T-helper 9 cell (primary cell): ENCODE results near the gene CBX2.
"Not testable (repeated sequence)": the region's sequence is repeated elsewhere in the genome, so short reads cannot be mapped to it uniquely, and the experiment has no call there.

Experiments
- DNase-seq: peaks from one replicate; pipeline ENCODE4 v3.0.0-alpha.2; 2020

The CBX2 gene

DNA sequence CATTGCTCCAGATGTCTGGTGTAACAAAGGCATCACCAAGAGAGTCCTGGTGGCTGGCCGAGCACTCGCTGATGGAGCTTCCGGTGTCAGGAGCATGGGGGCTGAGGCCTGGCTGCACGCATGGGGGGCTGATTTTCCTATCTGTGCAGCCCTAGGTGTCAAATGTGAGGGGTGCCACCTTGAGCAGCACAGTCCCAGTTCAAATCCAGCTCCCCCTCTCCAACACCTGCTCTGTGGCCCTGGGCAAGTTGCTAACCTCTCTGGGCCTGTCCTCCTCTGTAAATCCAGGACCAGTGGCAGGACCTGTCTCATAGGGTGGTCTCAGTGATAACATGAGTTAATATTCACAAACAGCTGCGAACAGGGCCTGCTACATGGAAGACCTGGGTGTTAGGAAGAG lies 34.3 kb upstream of the CBX2 start:
- DNase-seq: no peak

DNA sequence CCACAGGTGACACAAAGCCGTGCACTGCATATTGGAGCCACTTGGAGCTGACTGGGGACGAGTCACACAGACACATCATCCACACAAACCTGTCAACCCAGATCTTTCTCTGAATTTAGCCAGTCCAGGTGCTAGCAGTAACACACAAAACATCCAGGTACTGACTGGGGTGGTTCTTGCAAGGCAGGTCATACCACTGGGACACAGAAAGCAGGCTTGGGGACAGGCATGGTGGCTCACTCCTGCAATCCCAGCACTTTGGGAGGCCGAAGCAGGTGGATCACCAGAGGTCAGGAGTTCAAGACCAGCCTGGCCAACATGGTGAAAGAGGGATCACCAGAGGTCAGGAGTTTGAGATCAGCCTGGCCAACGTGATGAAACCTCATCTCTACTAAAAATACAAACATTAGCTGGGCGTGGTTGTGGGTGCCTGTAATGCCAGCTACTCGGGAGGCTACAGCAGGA lies 32.3 kb upstream of the CBX2 start:
- DNase-seq: no peak

DNA sequence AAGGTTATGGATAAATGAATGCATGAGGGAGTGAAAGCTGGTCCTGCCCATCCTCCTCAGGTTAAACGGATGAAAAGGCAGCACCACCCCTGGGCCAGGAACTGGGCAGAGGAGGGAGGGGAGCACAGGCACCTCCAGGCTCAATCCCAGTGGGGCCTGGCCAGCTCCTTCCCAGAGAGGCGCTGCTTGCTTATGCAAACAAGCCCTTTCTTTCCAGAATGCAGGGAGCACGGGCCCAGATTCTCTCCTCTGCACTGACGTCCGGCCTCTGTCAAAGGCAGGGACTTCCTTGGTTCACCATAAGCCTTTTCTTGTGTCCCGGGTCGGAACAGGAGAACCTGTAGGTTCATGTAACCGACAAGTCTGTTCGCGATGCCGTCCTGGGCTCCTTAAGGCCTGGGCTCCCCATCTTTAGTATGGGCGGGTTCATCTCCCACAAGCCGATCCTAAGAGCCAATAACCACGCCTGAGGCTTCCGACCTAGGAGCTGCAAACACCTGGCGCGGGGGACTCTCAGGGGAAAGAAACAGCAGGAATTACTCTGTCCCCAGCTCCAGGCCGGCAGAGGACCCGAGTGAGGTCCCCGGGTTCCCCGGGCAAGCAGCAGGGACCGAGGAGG lies 30.9 kb upstream of the CBX2 start:
- no peak for DNase-seq

DNA sequence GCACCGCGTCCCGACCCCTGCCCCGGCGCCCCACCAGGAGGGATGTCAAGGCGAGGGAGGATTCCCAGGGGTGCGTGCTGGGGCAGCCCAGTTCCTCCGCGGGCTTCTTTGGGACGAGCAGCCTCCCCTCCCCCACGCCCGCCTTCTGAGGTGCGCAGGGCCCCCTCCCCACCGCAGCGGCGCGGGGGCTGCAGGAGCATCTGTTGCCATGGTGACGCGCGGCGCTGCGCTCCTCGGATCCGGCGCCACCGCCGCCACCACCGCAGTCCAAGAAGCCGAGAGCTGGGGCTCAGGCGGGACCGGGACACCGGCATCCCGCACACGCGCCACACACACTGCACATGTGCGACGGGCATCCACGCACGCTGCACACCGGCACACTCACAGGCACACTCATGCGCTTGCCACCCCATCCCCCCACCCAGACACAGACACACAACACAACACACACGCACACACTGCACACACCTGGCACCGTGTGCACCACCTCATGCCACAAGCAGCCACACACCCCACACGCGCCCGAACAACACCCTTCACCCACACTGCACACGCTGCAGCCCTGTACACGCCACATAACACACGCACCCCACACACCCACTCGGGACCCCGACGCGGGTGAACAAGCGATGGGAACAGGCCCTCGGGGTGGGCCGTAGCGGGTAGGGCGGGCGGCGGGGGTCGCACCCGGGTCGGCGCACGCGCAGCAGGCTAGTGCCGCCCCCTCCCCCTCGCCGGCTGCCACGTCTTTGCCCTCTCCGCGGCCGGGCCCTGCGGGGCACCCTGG lies 30.2 kb upstream of the CBX2 start:
- DNase-seq: no peak

DNA sequence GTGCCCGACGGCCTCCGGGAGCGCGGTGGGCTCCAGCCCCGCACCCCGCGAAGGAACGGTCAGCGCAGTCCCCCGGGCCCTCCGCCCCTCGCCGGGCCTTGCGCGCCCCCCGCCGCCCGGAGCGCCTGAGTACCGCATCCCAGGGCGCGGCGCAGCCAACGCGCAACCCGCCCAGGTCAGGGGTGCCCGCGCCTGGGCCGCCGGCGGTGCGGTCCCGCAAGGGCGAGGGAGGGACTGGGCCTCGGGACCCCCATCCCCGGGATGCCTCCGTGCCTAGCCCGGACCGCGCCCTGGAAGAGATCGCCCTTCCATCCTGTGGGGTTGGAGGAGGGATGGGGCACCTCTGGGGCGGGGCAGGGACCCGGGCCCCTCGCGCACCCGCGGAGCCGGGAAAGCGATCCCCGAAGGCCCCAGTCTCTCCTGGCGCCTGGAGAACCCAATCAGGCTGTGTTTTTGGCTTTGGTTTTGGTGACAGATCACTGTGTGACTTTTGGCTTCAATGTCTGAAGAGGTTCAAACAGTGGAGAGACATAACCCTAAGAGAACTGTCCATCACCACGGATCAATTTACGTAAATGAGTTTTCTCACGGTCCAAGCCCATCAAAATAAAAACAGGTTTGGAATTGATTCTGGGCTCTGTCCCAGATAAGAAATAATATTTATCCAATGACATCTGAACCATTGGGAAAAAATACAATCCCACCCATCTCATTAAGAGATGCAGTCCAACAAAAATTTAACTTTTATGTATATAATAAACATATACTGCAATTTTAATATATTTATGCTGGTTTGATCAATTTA lies 29.5 kb upstream of the CBX2 start:
- no peak for DNase-seq

DNA sequence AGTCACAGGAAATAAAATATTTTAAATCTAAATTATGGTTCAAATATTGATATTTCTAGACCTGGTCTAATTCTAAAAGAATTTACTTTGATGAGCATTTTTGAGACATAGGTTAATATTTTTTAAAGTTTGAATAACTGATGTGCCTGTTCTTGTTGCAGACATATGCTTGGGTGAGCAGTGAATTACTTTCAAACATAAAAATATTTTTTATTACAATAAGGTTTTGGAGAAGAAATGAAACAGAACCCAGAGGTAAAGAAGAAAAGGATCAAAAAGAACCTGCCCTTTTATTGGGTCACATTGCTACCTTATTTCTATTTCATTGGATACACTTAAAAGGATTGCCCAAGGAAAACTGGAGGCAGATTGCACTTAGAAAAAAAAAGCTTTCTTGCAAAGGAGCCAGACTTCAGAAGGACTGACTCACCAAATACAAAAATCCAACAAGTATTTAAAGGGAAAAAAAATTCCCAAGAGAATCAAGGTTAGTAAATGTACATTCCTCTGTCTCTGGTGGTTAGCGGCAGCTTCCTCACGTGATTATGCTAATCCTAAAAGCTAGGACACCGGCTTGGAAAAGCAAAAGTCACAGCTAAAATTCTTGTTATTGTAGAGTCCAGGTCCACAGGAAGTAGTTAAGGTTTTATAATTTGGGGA lies 28.7 kb upstream of the CBX2 start:
- DNase-seq: no peak

DNA sequence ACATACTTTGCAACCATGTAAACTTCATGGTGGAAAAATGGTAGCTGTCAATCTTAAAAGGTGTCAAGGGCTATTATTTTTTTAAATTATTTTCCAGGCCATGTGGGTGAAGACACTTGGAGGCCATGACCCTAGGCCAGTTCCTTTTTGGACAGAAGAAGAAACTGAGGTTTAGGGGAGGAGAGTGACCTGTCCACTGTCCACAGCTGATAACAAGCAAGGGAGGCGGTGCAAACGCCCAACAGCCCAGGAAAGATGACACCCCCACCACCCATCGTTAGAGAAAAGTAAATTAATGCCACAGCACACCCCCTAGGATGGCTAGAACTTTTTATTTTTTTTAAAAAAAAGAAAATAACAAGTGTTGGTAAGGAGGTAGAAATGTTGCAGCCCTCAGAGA lies 28.0 kb upstream of the CBX2 start:
- no peak for DNase-seq

DNA sequence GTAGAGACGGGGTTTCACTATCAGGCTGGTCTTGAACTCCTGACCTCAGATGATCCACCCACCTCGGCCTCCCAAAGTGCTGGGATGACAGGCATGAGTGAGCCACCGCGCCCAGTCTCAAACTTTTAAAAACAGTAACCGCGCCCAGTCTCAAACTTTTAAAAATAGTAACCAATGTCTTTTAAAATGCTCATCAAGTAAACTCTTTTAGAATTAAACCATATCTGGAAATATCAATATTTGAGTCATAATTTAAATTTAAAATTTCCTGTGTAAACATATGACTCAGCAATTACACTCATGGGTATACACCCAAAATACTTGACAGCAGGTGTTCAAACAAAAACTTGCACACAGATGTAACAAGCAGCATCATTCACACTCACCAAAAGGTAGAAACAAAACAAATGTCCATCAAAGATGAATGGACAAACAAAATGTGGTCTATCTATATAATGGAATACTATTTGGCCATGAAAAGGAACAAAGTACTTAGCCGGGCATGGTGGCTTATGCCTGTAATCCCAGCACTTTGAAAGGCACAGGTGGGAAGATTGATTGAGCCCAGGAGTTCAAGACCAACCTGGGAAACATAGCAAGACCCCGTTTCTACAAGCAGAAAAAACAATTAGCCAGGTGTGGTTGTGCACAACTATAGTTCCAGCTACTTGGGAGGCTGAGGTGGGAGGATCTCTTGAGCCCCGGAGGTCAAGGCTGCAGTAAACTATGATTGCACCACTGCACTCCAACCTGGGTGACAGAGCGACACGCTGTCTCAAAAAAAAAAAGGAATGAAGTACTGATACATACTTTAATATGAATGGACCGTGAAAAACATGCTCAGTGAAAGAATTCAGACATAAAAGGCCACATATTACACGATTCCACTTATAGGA lies 27.1 kb upstream of the CBX2 start:
- DNase-seq: no peak

DNA sequence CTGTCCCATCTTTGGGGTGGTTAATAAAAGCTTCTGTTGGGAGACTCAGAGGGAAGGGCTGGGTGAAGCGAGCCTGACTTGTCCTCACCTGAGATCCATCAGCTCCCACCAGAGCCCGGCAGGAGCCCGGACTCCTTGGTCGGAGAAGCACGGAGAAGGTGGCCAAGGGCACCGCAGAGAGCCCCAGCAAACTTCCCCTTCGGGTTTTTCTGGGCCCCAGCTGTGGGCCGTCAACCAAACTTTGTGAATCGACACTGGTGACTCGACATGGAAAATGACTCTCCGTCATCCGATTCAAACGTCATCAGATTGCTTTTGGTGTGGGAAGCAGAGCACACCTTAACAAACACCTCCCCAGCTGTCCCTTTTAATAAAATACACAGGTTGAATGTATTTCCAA lies 25.8 kb upstream of the CBX2 start:
- DNase-seq: no peak

DNA sequence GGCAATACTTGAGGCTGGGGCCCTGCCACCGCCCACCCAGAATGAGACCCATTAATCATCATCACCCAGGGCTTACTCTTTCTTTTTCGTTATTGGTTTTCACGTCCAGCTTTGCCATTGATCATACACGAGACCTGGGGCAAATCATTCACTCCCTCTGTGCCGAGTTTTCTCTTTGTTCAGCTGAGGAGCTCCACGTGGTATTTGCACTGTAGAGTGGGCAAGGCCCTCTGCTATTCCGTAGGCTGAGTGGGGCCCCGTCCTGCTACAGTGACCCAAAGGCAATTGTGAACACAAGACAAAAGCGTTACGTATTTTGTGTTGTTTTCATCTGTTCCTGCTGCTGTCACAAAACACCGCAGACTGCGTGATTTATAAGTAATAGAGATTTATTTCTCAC lies 23.6 kb upstream of the CBX2 start:
- DNase-seq: no peak

DNA sequence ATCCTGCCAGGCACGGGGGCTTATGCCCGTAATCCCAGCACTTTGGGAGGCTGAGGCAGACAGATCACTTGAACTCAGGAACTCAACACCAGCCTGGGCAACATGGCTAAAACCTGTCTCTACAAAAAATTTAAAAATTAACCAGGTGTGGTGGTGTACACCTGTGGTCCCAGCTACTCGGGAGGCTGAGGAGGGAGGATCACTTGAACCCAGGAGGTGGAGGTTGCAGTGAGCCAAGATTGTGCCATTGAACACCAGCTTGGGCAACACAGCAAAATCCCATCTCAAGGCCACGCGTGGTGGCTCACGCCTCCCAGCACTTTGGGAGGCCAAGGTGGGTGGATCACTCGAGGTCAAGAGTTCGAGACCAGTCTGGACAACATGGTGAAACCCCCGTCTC lies 23.0 kb upstream of the CBX2 start:
- not testable (repeated sequence) for DNase-seq

DNA sequence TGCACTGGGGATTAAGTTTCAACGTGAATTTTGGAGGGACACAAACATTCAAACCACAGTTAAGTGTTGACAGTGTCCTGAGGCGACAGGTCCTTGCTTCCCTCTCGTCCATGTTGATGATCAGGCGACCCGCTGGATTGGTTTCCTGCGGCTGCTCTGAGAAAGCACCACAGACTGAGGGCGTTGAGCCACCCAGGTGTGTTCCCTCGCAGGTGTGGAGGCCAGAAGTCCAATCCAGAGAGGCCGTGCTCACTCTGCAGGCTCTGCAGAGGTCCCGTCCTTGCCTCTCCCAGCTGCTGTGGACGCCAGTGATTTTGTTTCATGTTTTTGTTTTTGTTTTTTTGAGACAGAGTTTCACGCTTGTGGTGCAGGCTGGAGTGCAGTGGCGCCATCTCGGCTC lies 22.4 kb upstream of the CBX2 start:
- no peak for DNase-seq

DNA sequence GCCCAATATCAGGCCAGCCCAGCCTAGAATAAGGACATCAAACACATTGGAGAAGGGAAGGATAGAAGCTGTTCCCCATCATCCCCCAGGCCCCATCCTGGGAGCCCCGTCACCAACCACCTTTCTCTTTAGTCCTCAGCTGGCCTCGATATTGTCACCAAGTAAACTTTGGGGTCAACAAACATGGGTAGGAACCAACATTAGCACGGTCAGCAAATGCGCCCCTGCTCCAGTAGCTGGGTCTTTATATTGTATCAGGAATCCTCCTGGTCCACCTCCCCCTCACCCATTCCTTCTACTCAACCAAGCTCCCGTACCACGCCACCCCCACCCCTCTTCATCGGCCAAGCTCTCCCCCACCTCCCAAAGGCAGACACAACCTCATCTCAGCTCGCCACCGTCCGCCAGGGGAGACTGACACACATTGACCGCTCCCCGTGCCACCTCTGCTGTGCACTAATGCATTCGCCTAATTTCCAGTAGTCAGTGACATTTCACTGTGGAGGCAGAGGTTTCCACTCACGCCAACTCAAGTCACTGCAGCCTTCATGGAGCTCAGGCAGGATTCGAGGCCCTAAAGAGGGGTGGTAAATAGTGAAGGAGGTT lies 20.7 kb upstream of the CBX2 start:
- DNase-seq: no peak

DNA sequence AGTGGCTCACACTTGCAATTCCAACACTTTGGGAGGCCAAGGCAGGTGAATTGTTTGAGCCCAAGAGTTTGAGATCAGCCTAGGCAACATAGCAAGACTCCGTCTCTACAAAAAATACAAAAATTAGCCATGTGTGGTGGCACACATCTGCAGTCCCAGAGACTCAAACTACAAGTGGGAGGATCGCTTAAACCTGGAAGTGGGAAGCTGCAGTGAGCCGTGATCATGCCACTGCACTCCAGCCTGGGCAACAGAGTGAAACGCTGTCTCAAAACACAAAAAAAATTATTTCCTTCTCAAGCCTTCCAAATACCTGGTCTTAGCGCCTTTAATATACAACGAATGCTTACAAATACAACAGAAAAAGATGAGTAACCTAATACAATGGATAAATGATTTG lies 19.7 kb upstream of the CBX2 start:
- DNase-seq: no peak

DNA sequence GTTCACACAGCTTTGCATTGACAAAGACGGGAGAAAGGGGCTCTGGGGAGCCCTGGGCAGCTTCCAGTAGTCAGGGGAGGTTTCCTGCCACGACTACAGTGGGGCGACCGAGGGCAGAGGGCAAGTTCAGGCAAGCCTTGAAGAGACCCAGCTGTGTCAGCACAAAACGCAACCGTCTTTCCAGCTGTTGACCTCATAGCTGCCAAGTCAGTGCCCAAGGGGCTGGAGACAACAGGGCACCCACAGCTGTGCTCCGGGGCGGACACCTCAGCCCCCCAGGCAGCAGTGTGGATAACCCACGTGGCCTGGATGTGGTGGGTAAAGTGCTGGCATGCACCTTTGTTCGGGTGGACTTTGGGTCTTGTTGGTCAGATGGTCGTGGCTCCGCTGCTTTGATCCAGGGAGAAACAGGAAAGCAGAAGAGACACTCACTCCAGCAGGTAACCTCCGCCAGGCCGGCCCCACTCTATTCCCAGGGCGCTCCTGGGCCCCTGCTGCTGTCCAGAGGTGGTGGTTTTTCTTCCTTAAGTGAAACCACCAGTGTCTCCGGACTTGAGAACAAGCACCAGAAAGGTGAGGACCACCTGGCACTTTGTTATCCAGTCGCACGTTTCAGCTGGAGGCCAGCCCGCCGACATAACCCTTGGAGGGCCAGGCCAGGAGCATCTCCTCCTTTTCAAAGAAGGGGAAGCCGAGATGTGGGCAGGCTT lies 17.6 kb upstream of the CBX2 start:
- no peak for DNase-seq

DNA sequence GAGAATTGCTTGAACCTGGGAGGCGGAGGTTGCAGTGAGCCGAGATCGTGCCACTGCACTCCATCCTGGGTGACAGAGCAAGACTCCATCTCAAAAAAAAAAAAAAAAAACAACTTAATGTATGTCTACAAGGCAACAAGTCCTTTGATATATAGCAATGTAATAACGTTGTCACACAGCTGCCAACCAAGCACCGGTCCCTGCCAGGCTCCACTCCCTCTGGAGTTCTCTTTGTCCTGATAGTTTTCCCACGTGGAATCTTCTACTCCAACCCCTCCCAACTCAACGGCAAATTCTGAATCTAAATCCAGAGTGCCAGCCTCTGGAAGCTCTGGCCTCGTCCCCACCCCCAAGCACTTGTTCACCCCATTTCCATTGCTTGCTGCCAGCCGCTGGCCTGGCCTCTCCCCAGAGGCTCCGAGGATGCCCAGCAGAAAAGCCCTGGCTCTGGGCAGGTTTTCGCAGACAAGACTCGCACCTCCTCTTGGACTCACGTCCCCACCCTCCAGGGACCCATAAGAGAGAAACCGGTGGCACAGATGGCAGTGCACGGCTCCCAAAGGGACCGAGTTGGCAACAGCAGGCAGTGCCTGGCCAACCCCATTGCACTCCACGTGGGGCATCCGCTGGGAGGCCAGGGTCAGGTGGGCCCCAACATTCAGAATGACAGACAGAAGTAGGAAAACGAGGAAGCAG lies 15.9 kb upstream of the CBX2 start:
- no peak for DNase-seq

DNA sequence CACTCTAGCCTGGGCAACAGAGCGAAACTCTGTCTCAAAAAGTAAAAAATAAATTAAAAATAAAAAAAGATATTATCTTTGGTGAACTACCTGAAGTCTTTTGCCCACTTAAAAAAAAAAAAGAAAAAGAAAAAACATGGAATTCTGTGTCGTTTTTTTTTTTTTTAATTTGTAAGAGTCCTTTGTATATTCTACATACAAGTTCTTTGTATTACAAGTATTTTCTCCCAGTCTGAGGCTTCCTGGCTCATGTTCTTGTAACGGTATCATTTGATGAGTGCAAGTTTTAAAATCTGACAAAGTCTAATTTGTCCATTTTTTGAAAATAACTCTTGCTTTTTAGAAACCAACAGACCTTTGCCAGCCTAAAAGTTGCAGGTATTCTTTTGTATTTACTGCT lies 12.2 kb upstream of the CBX2 start:
- no peak for DNase-seq

DNA sequence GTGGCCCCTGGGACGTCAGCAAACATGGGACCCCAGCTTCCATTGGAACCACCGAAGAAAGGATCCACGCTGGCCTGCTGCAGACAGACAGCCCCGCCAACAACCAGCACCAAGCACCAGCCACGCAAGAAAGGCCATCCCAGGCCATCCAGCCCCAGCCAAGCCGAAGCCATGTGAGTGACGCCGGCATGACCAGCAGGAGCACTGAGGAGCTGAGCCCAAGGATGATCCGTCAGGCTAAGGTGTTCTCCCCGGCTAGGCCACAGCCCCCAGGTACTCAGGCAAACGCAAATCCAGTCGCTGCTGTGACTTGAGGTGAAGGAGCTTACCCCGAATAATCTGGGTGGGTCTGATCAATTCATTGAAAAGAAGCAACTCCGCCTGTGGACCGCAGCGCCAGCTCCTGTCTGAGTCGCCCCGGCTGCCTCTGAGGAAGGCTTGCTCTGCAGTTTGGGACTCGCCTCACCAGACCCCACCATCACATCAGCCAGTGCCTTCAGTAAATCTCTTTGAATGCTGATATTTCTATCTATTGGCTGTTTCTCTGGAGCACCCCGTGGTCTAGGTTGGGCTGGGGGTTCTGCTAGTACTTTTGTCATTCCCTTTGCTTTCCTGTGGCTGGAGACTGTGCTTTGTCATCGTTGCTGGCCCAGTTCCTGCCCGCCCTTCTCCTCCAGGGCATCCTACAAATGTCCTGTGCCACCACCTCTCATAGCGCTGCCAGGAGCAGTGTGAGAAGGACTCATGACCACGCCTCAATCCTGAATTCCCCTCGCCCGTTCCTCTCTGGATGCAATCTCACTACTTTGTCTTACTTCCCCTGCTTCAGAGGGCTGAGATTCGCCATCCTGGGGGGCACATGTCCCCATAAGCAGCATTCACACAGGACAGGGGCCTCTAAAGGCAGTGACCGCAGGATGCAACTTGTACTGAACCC lies 8.1 kb upstream of the CBX2 start:
- DNase-seq: no peak

DNA sequence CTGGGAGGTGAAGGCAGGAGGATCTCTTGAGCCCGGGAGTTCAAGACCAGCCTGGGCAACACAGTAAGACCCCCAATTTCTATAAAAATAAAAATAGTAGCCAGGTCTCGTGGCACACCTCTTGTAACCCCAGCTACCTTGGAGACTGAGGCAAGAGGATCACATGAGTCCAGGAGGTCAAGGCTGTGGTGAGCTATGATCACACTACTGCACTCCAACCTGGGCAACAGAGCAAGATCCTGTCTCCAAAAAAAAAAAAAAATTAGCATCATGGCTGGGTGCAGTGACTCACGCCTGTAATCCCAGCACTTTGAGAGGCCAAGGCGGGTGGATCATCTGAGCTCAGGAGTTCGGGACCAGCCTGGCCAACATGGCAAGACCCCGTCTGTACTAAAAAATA lies 6.7 kb upstream of the CBX2 start:
- no peak for DNase-seq
